GM12878 (cell line): Measurements from ENCODE around the gene CDC123. TPM values are rescaled to one million over a fixed set of nuclear protein-coding genes. Genes with fewer than 3 reads are reported as not detected.

Source experiments
- ATF7 ChIP-seq: fragments of 450-650 bp; IDR thresholded peaks from 2 replicates; pipeline ENCODE4 v1.6.1; 2016; ENCODE audit warnings: low read depth, mild to moderate bottlenecking
- BHLHE40 ChIP-seq, 2 experiments: fragments of 450-650 bp in 1 of 2; IDR thresholded peaks; 2 replicates each; pipeline ENCODE4 v1.6.1; 2011 to 2017; ENCODE audit warnings: low read depth in 2 of 2, borderline replicate concordance in 1 of 2, improper control_type of control experiment in 1 of 2, low read length in 1 of 2, mild to moderate bottlenecking in 1 of 2
- CBX5 ChIP-seq: sonication (generic); IDR thresholded peaks from 2 replicates; pipeline ENCODE4 v1.6.1; 2016; ENCODE audit warnings: low read depth, moderate library complexity, mild to moderate bottlenecking, inconsistent platforms
- CREM ChIP-seq: IDR thresholded peaks from 2 replicates; pipeline ENCODE4 v1.6.1; 2014; ENCODE audit warnings: antibody characterized with exemption, low read depth
- GABPA ChIP-seq: IDR thresholded peaks from 2 replicates; pipeline ENCODE4 v1.6.1; 2014; ENCODE audit warnings: antibody characterized with exemption, low read depth, mild to moderate bottlenecking, inconsistent platforms
- KAT2A ChIP-seq: conservative IDR thresholded peaks from 2 replicates; pipeline ENCODE4 v1.6.1; 2011; ENCODE audit warnings: low read depth, low read length; ENCODE audit not compliant: control insufficient read depth
- MEF2B ChIP-seq: fragments of 450-650 bp; IDR thresholded peaks from 2 replicates; pipeline ENCODE4 v1.6.1; 2018; ENCODE audit warnings: mild to moderate bottlenecking, moderate library complexity; ENCODE audit not compliant: partially characterized antibody, poor library complexity, severe bottlenecking
- MXI1 ChIP-seq: fragments of 150-350 bp; IDR thresholded peaks from 2 replicates; pipeline ENCODE4 v1.6.1; 2011; ENCODE audit warnings: low read depth, mild to moderate bottlenecking, inconsistent platforms, low read length, improper control_type of control experiment
- PAX5 ChIP-seq: IDR thresholded peaks from 2 replicates; pipeline ENCODE4 v1.6.1; 2011; ENCODE audit warnings: low read depth, low read length, borderline replicate concordance
- PAX8 ChIP-seq: fragments of 450-650 bp; IDR thresholded peaks from 2 replicates; pipeline ENCODE4 v1.6.1; 2017; ENCODE audit warnings: mild to moderate bottlenecking, moderate library complexity
- PBX3 ChIP-seq: IDR thresholded peaks from 2 replicates; pipeline ENCODE4 v1.6.1; 2011; ENCODE audit warnings: mild to moderate bottlenecking, low read depth, low read length, moderate library complexity; ENCODE audit not compliant: insufficient replicate concordance
- PRDM15 ChIP-seq: fragments of 450-650 bp; formaldehyde crosslinking; IDR thresholded peaks from 2 replicates; pipeline ENCODE4 v1.4.0; 2020; ENCODE audit warnings: mild to moderate bottlenecking, moderate library complexity
- SMAD5 ChIP-seq: IDR thresholded peaks from 2 replicates; pipeline ENCODE4 v1.6.1; 2016; ENCODE audit warnings: antibody characterized with exemption, low read depth
- SREBF2 ChIP-seq: IDR thresholded peaks from 2 replicates; pipeline ENCODE4 v1.6.1; 2012; ENCODE audit warnings: mild to moderate bottlenecking, low read length
- USF1 ChIP-seq: IDR thresholded peaks from 2 replicates; pipeline ENCODE4 v1.6.1; 2011; ENCODE audit warnings: borderline replicate concordance, low read depth, mild to moderate bottlenecking, moderate library complexity, mixed read lengths, low read length; ENCODE audit not compliant: insufficient read depth; ENCODE audit errors: extremely low read length
- ZBED1 ChIP-seq: IDR thresholded peaks from 2 replicates; pipeline ENCODE4 v1.6.1; 2016; ENCODE audit warnings: borderline replicate concordance
- ZNF384 ChIP-seq: IDR thresholded peaks from 2 replicates; pipeline ENCODE4 v1.6.1; 2012; ENCODE audit warnings: low read depth, mild to moderate bottlenecking, low read length, improper control_type of control experiment, borderline replicate concordance
- ZNF592 ChIP-seq: fragments of 450-650 bp; IDR thresholded peaks from 2 replicates; pipeline ENCODE4 v1.6.1; 2017; ENCODE audit warnings: mild to moderate bottlenecking, moderate library complexity
- polyA plus RNA-seq, 11 experiments: library from polyadenylated mRNA; depleted of rRNA in 4 of 11; unstranded in 6 of 11; stranded (reverse) in 5 of 11; fragments of >200 nt; fragmentation: Nextera tagmentation in 4 of 11; fragmentation: Illumina TruSeq in 1 of 11; extraction: Ambion mirVana in 4 of 11; extraction: Trizol in 1 of 11; gene quantifications; 1 replicate in 1 of 11; 2 replicates in 10 of 11; pipeline versions ENCODE4 v1.2.1 to v1.2.3, GENCODE V29; 2011 to 2016; ENCODE audit warnings: inconsistent platforms in 2 of 11, missing spikeins in 2 of 11, low read depth in 1 of 11
- total RNA-seq, 4 experiments: library from RNA; depleted of rRNA in 3 of 4; stranded (reverse); fragments of >200 nt in 3 of 4; fragmentation: Illumina TruSeq in 1 of 4; extraction: Trizol in 1 of 4; gene quantifications; 2 replicates each; pipeline versions ENCODE4 v1.2.1 to v1.2.3, GENCODE V29; 2013 to 2021

Gene CDC123
- total and polyA plus RNA-seq, 10 of the 15 experiments (the other 5 are each of a cell fraction or from before 2014, with no cell fraction given), result 128 to 360 (median 209) TPM

- TF ChIP-seq MXI1 (peak; percentile 56), ZBED1 (peak; percentile 79; the same call in 1 of the 2 replicates), MEF2B (peak; percentile 100), PAX5 (peak; percentile 55; the same call in 1 of the 2 replicates), SREBF2 (no peak), CBX5 (0 out of 2 replicates have a peak, but pooled peaks have one; percentile 22), GABPA (no peak), CREM (peak; percentile 82), ATF7 (peak; percentile 65), PRDM15 (CRISPR knock-in tag) (no peak), ZNF592 (no peak), PBX3 (no peak), USF1 (no peak), KAT2A (no peak), ZNF384 (peak; percentile 93; the same call in 1 of the 2 replicates), SMAD5 (no peak), BHLHE40 (IDR thresholded peaks at IDR 0.05; ENCODE audit: borderline replicate concordance in 1 of 2, low read depth in 2 of 2, low read length in 1 of 2) (peak; percentile 72 to 87), PAX8 (no peak)
Measured at GRCh38 chr10:12264204-12264940, 68.4 kb downstream of the CDC123 start (continued).
